SK-N-SH (cell line): ENCODE data around the gene GPR137B. TPM values are rescaled to one million over a fixed set of nuclear protein-coding genes. Genes with fewer than 3 reads are reported as not detected.

Experiments
- CTCF ChIA-PET: fragments of 300-600, 350-600 bp; formaldehyde crosslinking; extraction: SDS; loops from one replicate; lab custom pipeline; 2021; lab: Yijun Ruan, JAX
- POLR2A ChIA-PET: fragments of 350-600 bp; sonication (Branson Sonifier 250); formaldehyde crosslinking; extraction: SDS; loops from one replicate; lab custom pipeline; 2020; ENCODE audit warnings: antibody characterized with exemption, inconsistent platforms; lab: Yijun Ruan, JAX
- DNase-seq: peaks from one replicate; pipeline ENCODE4 v3.0.0; 2012
- H2AFZ ChIP-seq: fragments of 200-600 bp; sonication (generic); 2 replicates; pipeline ENCODE4 v1.8.1; 2016; ENCODE audit warnings: antibody characterized with exemption, mild to moderate bottlenecking, low read depth
- H3F3A ChIP-seq: fragments of 200-600 bp; sonication (generic); replicated peaks from 2 replicates; pipeline ENCODE3; 2016; ENCODE audit warnings: antibody characterized with exemption, mild to moderate bottlenecking; ENCODE audit not compliant: insufficient read depth
- H3K27ac ChIP-seq, 2 experiments: fragments of 200-500 bp in 1 of 2; fragments of 200-600 bp in 1 of 2; sonication (Bioruptor generic) in 1 of 2; sonication (generic), shearing (Covaris generic) in 1 of 2; 2 replicates each; pipeline versions ENCODE4 v1.5.1 to v1.6.1; 2014 to 2016; ENCODE audit warnings: low read depth in 2 of 2, inconsistent platforms in 1 of 2, low read length in 1 of 2, mild to moderate bottlenecking in 1 of 2, mixed read lengths in 1 of 2
- H3K27me3 ChIP-seq: fragments of 200-600 bp; sonication (generic), shearing (Covaris generic); 2 replicates; pipeline ENCODE4 v1.6.1; 2016; ENCODE audit warnings: mixed run types; ENCODE audit not compliant: insufficient read depth
- H3K36me3 ChIP-seq, 2 experiments: fragments of 200-500 bp in 1 of 2; fragments of 200-600 bp in 1 of 2; sonication (Bioruptor generic) in 1 of 2; sonication (generic) in 1 of 2; replicated peaks in 1 of 2; 2 replicates each; pipeline versions ENCODE3 to v1.5.1; 2014 to 2016; ENCODE audit warnings: low read length in 1 of 2, mild to moderate bottlenecking in 1 of 2; ENCODE audit not compliant: insufficient read depth in 2 of 2, control insufficient read depth in 1 of 2
- H3K4me1 ChIP-seq, 2 experiments: fragments of 200-500 bp in 1 of 2; fragments of 200-600 bp in 1 of 2; sonication (Bioruptor generic) in 1 of 2; sonication (generic), shearing (Covaris generic) in 1 of 2; 2 replicates each; pipeline versions ENCODE4 v1.5.1 to v1.6.1; 2014 to 2016; ENCODE audit warnings: low read depth in 1 of 2, low read length in 1 of 2, mixed run types in 1 of 2; ENCODE audit not compliant: insufficient read depth in 2 of 2, control insufficient read depth in 1 of 2
- H3K4me2 ChIP-seq: fragments of 200-600 bp; sonication (generic), shearing (Covaris generic); 2 replicates; pipeline ENCODE4 v1.6.1; 2017; ENCODE audit warnings: mixed run types
- H3K4me3 ChIP-seq, 2 experiments: fragments of 200-500 bp in 1 of 2; fragments of 200-600 bp in 1 of 2; sonication (Bioruptor generic) in 1 of 2; sonication (generic), shearing (Covaris generic) in 1 of 2; 2 replicates each; pipeline versions ENCODE4 v1.5.1 to v1.8.1; 2014 to 2016; ENCODE audit warnings: low read depth in 2 of 2, inconsistent platforms in 1 of 2, low read length in 1 of 2, mild to moderate bottlenecking in 1 of 2, mixed read lengths in 1 of 2, moderate library complexity in 1 of 2
- H3K79me2 ChIP-seq: fragments of 200-600 bp; sonication (generic); 2 replicates; pipeline ENCODE4 v1.8.1; 2017; ENCODE audit warnings: mild to moderate bottlenecking; ENCODE audit not compliant: insufficient read depth
- H3K9ac ChIP-seq: fragments of 200-600 bp; sonication (generic); 2 replicates; pipeline ENCODE4 v1.6.1; 2017; ENCODE audit warnings: mixed run types
- H3K9me2 ChIP-seq: fragments of 200-600 bp; sonication (generic); 2 replicates; pipeline ENCODE4 v1.6.1; 2017; ENCODE audit warnings: mixed run types
- H3K9me3 ChIP-seq: fragments of 200-600 bp; sonication (generic); 2 replicates; pipeline ENCODE4 v1.6.1; 2017; ENCODE audit warnings: mixed run types, mild to moderate bottlenecking, moderate library complexity
- H4K20me1 ChIP-seq: fragments of 200-600 bp; sonication (generic); 2 replicates; pipeline ENCODE4 v1.6.1; 2017; ENCODE audit warnings: mild to moderate bottlenecking, mixed run types; ENCODE audit not compliant: insufficient read depth
- CTCF ChIP-seq: fragments of 200-600 bp; sonication (generic); IDR thresholded peaks from 2 replicates; pipeline ENCODE4 v1.6.1; 2017; ENCODE audit warnings: antibody characterized with exemption, mild to moderate bottlenecking, moderate library complexity
- ELF1 ChIP-seq: IDR thresholded peaks from 2 replicates; pipeline ENCODE4 v1.4.0; 2012
- EP300 ChIP-seq, 2 experiments: IDR thresholded peaks; 2 replicates each; pipeline versions ENCODE4 v1.4.0 to v1.6.1; 2012; ENCODE audit warnings: borderline replicate concordance in 1 of 2, low read depth in 1 of 2, low read length in 1 of 2
- FOSL2 ChIP-seq: IDR thresholded peaks from 2 replicates; pipeline ENCODE4 v1.4.0; 2012; ENCODE audit warnings: low read depth, mild to moderate bottlenecking, moderate library complexity, borderline replicate concordance
- FOXM1 ChIP-seq: IDR thresholded peaks from 2 replicates; pipeline ENCODE4 v1.4.0; 2012; ENCODE audit warnings: low read depth, mild to moderate bottlenecking
- IRF3 ChIP-seq: fragments of 150-350 bp; IDR thresholded peaks from 2 replicates; pipeline ENCODE4 v1.6.1; 2016; ENCODE audit warnings: mild to moderate bottlenecking, low read depth, low read length
- MAX ChIP-seq: IDR thresholded peaks from 2 replicates; pipeline ENCODE4 v1.4.0; 2012; ENCODE audit warnings: low read depth
- MEF2A ChIP-seq: IDR thresholded peaks from 2 replicates; pipeline ENCODE4 v1.4.0; 2012; ENCODE audit warnings: low read depth, borderline replicate concordance
- MXI1 ChIP-seq: IDR thresholded peaks from 2 replicates; pipeline ENCODE4 v1.6.1; 2012; ENCODE audit warnings: mild to moderate bottlenecking, low read depth, low read length, improper control_type of control experiment
- NRF1 ChIP-seq: IDR thresholded peaks from 2 replicates; pipeline ENCODE4 v1.6.1; 2012; ENCODE audit warnings: low read depth, mild to moderate bottlenecking, low read length
- PBX3 ChIP-seq: IDR thresholded peaks from 2 replicates; pipeline ENCODE4; 2012
- POLR2AphosphoS5 ChIP-seq: IDR thresholded peaks from 2 replicates; pipeline ENCODE4 v1.6.1; 2012; ENCODE audit warnings: low read depth, low read length
- RFX5 ChIP-seq: IDR thresholded peaks from 2 replicates; pipeline ENCODE4 v1.6.1; 2012; ENCODE audit warnings: mild to moderate bottlenecking, improper control_type of control experiment, low read length
- TAF1 ChIP-seq: IDR thresholded peaks from 2 replicates; pipeline ENCODE4 v1.6.1; 2012; ENCODE audit warnings: low read depth, mild to moderate bottlenecking, low read length, moderate library complexity, borderline replicate concordance
- TCF12 ChIP-seq: IDR thresholded peaks from 2 replicates; pipeline ENCODE4 v1.4.0; 2012
- USF1 ChIP-seq: IDR thresholded peaks from 2 replicates; pipeline ENCODE4 v1.4.0; 2012; ENCODE audit warnings: low read depth, borderline replicate concordance
- YY1 ChIP-seq: IDR thresholded peaks from 2 replicates; pipeline ENCODE4 v1.4.0; 2012; ENCODE audit warnings: low read depth, mild to moderate bottlenecking
- ZBTB33 ChIP-seq: IDR thresholded peaks from 2 replicates; pipeline ENCODE4 v1.4.0; 2012; ENCODE audit warnings: low read depth, borderline replicate concordance
- WGBS: methylation state at CpG from one replicate; pipeline ENCODE4 v1.1.6; 2017; ENCODE audit warnings: low lambda C conversion rate; 5-methylcytosine and 5-hydroxymethylcytosine counted together
- polyA plus RNA-seq, 3 experiments: library from polyadenylated mRNA; depleted of rRNA; stranded (reverse); fragments of >200 nt; gene quantifications; 2 replicates each; pipeline ENCODE4 v1.2.3, GENCODE V29; 2012

Gene GPR137B
- polyA plus RNA-seq, 1 of the 3 experiments (the other 2 are of a cell fraction), result 7.0 TPM

- no peaks in the 10 kb centered on the region for H3K36me3 ChIP-seq
- H4K20me1 ChIP-seq, result no peaks in the 10 kb centered on the region
- H3F3A ChIP-seq, result no peaks in the 10 kb centered on the region
- CTCF ChIA-PET, result interaction anchor here (0.8 kb wide), 1 partner anchor 10 kb away, joined by 3 read pairs; no protein-coding TSS in a partner anchor
- POLR2A ChIA-PET, result no interaction called here
- H3K27me3 ChIP-seq, result no peaks in the 10 kb centered on the region
- DNase-seq, result no peak
- H3K9me3 ChIP-seq, result no peaks in the 10 kb centered on the region
- H3K27ac ChIP-seq, result no peak overlapping the region
- no peaks in the 10 kb centered on the region for H3K79me2 ChIP-seq
- no peak overlapping the region for H3K4me2 ChIP-seq
- no peak overlapping the region for H2AFZ ChIP-seq
- 93% methylated on average over 10 of the region's 13 CpGs for WGBS
- H3K9me2 ChIP-seq, result no peaks in the 10 kb centered on the region
- H3K4me3 ChIP-seq, result no peak overlapping the region
- H3K9ac ChIP-seq, result no peak overlapping the region
- no peak for TF ChIP-seq NRF1
- no peak for TF ChIP-seq EP300 (IDR thresholded peaks at IDR 0.05; ENCODE audit: borderline replicate concordance in 1 of 2, low read depth in 1 of 2, low read length in 1 of 2)
- no peak for TF ChIP-seq MAX
- no peak for TF ChIP-seq ELF1
- no peak for TF ChIP-seq IRF3
- no peak for TF ChIP-seq ZBTB33
- no peak for TF ChIP-seq MXI1
- no peak for TF ChIP-seq PBX3
- no peak for TF ChIP-seq FOXM1
- no peak for TF ChIP-seq USF1
- TF ChIP-seq TCF12, result no peak
- TF ChIP-seq TAF1, result no peak
- TF ChIP-seq YY1, result no peak
- TF ChIP-seq RFX5, result no peak
- TF ChIP-seq CTCF, result no peak
- TF ChIP-seq POLR2AphosphoS5, result no peak
- TF ChIP-seq FOSL2, result no peak
- TF ChIP-seq MEF2A, result no peak
- no peaks in the 10 kb centered on the region; a peak in 1 of 4 replicates for H3K4me1 ChIP-seq
Observed at GRCh38 chr1:236154126-236154525, 11.8 kb downstream of the GPR137B start.
